HG02763 (cell line): ENCODE results near the gene A2M.

ENCODE experiments used
- ATAC-seq: cut with Tn5 transposase; IDR thresholded peaks from one replicate; pipeline ENCODE4 v1.9.1; 2021; ENCODE audit warnings: mild to moderate bottlenecking, moderate library complexity; ENCODE audit not compliant: unreplicated experiment

A2M gene

DNA sequence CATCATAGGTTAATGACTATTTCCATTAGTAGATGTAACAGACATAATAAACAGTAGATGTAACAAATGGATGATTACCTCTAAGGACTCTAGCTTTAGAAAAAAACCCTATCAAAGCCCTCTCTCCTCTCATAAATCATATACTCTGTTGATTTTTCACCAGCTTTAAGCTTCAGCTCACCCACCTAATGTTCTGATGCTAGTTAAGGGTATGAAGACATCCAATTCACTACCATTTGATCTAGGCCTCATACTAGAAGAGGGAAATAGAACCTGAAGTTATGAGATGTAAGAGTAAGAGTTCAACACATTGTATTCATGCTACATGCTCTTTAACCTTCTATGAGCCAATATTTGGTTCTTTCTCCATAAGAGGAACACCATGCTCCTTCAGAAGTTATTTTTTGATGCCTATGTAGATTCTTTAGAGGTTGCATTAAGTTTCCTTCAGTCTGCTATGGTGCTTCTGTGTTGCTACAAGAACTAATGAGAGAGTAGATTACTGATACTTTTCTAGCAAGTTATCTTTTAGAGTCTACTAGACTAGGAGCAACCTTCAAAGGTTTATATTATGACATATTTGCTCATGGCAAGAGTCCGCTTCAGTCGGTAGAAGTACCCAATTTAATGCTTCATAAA lies 16.0 kb downstream of the A2M start:
- ATAC-seq, result no peak

DNA sequence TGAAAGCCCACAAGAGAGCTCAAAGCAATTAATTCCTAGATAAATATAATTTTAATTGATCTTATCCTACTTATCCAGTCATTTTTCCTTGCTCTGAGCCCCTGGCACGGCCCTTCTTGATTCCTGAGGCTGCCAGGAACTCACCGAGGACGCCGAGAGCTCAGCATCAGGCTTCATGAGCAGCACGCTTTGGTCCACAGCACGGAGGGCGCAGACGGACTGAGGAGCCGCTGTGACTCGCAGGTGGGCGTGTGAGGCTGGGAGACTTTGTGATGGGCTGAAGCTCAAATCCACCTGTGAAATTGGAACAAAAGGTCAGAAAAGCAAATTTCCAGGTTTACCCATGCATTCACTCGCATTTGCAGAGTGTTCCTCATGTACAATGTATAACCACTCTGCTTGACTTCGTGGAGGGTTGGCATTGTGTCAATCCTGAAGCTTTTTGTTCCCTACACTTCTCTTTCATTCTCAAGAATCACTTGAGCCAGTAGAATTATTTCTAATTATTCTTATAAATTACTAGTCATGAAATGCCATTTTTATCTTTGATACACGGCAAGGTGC lies 17.2 kb downstream of the A2M start:
- ATAC-seq, result no peak

DNA sequence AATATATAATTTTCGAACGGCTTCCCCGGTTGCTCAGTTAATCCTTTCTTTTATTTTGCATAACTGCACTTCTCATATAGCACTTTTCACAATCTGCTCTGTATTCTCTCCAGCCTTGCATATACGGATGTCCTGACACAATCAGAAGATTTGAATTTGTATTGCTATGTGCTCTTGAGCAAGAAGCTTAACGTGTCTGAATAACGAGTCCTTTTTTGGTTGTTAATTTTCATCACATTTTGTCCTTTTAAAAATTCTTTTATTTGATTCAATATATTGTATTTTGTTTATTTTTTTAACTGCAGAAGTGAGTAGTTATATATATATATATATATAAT lies 17.6 kb downstream of the A2M start:
- ATAC-seq, result no peak

DNA sequence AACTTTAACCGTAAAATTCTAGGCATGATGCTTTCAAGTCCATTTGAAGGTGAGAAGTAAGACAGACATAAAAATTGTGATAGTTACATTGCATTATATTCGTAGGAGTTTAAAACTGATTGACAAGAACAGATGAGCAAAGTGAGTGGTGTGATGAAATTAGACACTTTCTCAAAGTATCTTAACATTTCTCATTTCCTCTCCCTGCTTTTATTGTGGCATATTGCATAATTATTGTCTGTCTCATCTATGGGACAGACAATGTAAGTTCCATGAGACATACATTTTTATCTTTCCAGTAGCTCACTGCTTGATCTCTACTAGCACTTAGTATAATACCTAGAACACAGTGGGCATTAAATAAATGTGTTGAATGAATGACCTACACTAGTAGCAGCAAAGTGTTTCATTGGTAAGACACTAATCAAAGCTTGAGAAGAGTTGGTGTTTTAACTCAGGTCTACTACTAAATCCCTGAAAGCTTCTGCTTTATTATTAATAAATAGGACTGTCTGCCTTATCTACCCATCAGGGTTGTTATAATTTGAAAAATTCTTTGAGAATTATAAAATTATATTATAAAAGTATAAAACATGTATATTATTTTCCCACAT lies 19.0 kb downstream of the A2M start:
- ATAC-seq, result no peak

DNA sequence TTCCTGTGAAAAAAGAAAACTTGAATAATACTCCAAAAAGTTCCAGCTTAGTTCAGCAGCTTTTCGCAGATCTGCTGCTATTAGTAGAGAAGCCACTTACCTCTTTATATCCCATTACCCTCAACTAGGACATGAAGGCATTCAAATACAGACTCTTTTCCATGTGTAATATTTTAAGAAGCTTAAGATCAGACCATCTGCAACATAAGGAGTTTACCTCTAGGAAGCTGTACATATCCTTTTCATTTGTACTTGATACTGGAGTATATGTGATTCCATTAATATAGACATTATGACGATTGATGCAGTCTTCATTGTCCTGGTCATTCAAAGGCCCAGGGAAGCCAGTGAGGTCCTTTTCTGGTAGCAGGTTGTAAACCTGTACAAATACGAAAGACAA lies 20.4 kb downstream of the A2M start:
- ATAC-seq, result no peak

DNA sequence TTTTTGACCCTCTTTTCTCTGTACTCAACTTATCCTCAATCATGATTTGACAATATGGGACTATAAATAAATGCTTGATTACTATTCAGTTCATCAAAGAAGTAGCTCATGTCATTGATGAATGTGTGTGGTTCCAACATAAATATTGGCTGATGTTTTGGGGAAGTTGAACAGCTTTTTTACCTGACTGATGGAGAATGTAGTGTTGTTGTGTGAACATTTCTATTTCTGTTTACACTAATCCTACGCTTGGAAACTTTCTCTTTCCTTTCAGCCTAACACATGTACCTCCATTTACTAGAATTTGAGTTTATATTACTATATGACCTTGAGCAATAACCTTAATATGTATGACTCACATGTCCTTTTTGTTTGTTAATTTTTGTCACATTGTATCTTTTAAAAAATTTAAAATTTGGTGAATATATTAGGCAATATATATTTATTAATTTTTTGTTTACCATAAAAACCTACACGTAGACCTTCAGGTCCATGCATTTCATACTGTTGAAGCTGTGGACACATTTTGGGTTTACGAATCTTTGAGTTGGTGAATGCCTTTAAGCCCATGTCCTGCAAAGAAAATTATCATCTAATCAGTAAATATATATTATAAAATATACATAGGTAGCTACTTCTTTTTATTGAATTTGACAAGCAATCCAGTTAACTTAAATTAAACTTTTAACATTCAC lies 21.1 kb downstream of the A2M start:
- ATAC-seq, result no peak

DNA sequence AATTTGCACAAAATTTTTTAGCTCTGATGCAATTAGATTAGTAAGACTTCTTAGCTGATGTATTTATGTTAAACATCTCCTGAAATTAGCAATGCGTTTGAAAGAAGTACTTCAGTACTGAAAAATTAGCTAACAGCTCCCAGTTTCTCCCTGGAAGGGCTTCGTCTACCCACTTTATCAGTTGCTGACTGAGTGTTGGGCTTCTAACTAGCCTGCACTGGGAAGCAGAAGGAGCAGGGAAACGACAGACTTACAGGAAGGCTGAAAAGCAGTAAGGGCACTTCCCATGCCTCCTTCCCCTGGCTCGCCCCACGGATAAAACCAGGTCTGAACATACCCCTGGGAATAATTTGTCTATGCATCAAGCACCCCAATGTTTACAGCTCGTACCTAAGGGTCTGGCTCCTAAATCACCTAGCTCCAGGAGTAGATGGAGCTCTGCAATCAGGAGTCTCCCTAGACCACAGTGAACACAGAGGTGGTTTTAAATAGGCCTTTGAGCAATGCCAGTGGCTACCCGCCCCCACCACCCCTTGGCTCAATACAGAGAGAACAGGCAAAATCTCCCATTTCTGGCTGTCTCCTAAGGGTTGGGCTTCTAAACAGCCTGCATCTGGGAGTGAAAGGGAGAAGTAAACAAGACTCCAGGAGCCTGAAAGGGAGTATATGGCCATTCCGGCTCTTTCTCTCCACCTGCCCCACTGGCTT lies 23.7 kb downstream of the A2M start:
- ATAC-seq, result no peak

DNA sequence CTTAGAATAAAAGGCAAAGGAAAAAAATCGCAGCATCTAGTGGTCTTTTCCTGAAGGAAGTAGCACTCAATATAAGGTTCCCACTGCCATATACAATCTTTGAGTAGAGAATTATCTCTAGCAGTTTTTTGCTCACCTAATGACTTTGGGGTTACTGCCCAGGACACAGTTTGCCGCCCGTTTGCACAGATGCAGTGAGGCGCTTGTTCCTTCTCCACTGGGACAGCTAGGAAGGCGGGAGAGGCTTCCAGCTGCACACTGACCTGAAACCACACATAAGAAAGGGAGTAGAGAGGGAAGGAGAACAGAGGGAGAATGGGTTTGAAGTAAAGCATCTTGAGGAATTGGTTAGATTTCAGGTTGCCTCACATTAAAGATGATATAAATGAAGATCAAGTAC lies 25.5 kb downstream of the A2M start:
- no peak for ATAC-seq

DNA sequence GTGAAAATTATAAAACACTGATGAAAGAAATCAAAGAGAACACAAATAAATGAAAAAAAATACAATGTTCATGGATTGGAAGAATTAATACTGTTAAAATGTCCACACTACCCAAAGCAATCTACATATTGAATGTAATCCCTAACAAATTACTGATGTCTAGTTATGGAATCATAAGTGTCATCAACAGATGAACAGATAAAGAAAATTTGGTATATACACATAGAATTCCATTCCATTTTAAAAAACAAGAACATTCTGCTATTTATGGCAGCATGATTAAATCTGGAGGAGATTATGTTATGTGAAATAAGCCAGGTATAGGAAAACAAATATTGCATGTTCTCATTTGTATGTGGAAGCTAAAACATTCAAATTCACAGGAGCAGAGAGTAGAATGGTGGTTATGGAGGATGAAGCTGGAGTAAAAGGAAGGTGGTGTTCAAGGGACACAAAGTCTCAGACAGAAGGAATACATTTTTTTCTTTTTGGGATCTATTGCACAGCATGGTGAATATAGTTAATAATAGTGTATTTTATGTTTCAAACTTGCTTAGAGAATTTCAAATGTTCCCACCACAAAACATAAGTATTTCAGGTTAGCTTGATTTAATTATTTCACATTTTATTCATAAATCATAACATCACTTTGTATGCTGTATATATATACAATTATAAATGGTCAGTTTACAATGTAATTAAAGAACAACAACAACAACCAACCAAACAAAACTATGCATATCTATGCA lies 28.5 kb downstream of the A2M start:
- ATAC-seq, result no peak

DNA sequence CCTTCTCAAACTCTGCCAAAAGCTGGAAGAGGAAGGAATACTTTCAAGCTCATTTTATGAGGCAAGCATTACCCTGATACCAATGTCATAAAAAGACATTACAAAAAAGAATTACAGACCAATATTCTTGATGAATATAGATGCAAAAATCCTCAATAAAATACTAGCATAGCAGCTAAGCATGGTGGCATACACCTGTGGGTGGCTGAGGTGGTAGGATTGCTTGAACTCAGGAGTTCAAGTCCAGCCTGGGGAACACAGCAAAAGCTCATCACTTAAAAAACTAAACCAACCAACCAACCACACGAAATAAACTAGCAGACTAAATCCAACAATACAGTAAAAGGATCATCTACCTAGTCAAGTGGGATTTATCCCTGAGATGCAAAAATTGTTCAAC lies 29.6 kb downstream of the A2M start:
- ATAC-seq, result no peak

DNA sequence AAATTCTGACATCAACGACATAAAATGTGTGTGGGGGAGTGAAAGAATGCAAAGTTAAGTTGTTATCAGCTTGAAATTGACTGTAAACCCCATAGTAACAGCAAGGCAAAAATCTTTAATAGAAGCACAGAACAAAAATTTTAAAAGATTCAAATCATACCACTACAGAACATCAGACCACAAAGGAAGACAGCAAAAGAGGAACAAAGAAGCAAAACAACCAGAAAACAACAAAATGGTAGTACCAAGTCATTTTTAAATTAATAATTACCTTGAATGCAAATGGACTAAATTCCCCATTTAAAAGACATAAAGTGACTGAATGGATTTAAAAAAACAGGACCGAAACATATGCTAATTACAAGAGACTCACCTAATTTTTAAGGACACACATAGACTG lies 31.3 kb downstream of the A2M start:
- ATAC-seq, result no peak

DNA sequence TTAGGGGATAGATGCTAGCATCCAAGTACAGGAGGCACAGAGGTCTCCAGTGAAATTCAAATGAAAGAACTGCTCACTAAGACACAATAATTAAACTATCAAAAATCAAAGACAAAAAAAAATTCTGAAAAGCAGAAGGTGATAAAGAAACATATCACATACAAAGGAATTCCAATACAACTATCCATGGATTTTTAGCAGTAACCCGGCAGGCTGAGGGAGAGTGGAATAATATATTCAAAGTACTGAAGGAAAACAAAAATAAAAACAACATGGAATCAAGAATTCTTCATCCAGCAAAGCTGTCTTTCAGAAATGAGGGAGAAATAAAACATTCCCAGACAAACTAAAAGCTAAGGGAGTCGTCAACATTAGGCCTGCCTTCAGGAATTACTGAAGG lies 31.9 kb downstream of the A2M start:
- ATAC-seq, result no peak

DNA sequence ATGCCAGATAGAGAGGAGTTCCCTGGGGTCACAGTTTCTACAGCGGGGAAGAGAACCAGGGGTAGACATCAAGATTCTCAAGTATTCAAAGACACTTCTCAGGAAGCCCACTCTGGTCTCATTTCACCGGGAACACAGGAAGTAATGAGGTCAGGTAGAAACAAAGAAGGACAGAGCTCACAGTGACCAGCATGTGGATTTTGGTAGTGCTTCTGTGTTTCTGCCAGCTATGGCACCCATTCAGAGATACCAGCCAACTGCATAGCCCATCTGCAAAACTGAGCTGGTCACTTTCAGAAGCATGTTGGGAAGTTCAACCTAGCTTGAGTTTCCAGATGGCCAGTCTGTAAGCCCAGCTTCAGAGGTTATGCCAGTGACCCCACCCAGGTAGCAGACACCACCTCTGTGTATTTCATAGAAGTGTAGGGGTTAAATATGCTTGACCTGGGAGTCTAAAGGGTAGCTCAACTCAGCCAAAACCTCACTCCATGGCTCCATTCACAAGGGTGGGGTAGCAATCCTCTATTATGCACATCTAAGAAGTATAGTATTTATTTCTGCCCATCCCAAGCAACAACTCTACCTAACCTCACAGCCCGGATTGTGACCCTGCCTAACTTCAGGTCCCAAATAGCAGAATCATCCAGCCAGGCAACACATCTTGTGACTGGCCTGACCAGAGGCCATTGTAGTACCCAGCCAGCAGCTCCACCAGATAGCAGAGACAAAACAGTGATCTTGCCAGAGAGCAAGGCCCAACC lies 33.9 kb downstream of the A2M start:
- no peak for ATAC-seq

DNA sequence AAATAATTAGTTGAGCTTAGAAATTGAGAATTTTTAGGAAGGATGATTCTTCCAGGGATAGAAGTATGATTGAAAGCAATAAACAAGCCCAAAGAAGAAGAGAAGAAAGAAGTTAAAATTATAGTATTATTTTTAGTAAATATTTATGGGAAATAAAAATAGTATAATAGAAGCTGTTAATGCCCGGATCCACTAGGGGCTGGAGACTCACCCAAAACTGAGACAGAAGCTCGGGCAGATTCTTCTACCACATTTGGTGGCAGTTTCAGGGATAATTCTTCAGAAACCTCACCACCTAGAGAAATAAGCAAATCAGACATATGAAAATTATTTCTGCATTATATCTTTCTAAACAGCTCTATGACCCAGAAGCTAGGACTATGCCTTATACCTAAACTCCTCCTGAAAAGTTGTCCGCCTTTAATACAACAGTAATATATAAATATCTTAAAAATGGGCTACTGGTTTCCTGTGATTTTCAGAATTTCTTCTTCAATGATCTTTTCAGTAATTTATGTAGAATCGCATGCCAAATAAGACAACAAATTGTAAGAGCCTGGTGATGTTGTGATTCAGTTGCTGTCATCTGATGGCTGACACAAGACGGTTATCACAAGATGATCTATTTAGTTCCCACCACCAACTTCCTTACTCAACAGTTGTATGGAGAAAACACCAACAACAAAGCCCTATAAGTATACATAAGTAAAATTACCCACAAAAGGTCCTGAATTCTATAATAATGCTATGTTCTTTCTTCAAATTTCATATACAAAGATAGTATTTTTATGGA lies 35.6 kb downstream of the A2M start:
- ATAC-seq, result no peak

DNA sequence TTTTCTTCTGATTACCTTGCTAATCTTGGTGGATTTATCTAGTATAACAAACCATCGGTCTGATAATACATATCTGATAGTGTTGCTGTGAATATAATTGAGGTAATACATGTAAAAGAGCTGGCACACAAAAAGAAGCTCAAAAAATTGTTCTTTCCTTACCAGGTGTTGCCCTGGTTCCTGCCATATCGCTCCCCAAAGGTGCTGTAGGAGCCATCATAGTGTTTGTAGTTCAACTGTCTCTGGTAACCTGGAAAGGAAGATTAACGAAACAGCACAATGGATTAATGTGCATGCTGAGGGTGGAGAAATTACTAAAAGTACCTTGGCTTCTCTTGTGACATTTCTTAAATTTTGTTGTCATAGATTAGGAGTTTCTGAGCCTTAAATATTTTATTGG lies 36.6 kb downstream of the A2M start:
- ATAC-seq, result no peak

DNA sequence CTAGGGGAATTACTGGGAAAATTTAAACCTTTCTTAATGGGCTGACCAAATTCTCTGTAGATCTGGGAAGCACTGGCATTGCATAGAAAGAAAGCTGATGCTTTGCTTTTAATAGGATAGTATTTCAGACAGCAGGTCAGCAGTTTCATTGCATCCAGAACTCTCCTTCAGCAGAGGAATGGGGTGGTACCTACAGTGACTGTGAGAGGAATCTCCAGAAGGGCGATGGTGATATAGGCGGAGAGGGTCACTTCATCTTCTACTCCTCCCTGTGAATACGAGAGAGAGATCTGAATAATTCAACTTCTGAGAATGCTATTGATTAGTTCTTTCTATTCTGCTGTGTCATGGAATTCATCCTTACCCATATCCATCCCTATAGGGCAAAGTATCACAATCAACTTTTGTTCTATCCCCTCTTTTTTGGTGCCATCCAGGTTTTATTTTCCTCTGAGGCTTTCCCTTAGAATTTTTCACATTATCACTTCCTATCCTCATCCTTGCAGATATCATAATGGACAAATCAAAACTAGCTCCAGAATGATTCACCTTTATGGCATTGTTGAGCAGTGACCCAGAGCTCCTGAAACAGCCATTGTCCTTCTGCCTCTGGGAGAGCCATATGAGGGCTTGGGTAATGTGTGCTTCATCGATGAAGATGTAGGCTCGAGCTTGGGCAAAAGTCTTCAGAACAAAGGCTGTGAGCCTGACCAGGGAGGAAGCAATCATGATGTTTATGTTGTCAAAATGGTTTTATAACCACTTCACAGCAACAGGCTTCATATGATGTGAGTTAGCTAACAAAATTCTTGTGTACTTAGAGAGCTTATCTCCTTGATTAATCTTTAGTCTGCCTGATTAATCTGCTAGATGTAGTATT lies 38.3 kb downstream of the A2M start:
- no peak for ATAC-seq

DNA sequence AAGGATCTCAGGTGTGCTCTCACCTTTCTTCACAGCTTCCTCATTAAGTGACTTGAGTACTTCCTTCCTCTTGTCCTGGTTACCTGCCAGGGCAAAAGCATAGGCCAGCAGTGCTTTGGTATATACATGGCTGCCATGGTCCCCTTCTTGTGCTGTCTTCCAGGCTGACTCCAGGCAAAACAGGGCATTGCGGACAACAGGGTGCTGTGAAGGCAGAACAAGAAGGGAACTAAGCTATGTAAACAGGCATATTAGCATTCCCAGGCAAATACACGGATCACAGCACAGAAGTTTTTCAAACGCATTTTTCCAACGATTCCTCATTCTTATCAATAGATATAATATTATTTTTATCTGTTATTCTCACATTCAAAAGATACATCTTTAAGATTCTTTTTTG lies 39.0 kb downstream of the A2M start:
- no peak for ATAC-seq

DNA sequence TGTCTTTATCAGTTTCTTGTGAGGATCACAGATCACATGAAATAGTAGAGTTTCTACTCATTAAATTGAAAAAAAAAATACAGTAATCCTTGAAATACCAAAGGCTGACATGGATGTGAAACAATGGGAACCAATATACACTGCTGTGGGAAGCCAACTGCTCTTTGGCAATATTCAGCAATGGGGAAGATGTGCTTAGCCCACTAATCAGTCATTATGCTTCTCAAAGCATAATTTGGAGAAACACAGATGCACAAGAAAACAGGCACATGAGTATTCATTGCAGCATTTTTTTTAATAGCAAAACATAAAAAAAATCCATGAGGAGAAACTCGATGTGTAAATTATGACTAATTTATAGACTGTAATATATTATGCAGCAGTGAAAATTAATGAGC lies 40.6 kb downstream of the A2M start:
- ATAC-seq, result no peak
